Mesenchymal stem cell (in vitro differentiated cells and primary cell): ENCODE data around the gene HDAC7.

Experiments used
- DNase-seq: peaks from one replicate; pipeline ENCODE4 v3.0.0-alpha.2; 2013
- H2AFZ ChIP-seq: one replicate; pipeline ENCODE4 v1.6.1; 2013; ENCODE audit warnings: low read depth, mild to moderate bottlenecking, control low read depth, inconsistent platforms, low read length, moderate library complexity
- H2AK5ac ChIP-seq: 2 replicates; pipeline ENCODE4 v1.6.1; 2013; ENCODE audit warnings: low read length, moderate library complexity, mild to moderate bottlenecking, inconsistent platforms; ENCODE audit not compliant: severe bottlenecking
- H2BK120ac ChIP-seq: one replicate; pipeline ENCODE4 v1.6.1; 2013; ENCODE audit warnings: low read depth, mild to moderate bottlenecking, inconsistent platforms, low read length, moderate library complexity
- H2BK12ac ChIP-seq, 2 experiments: one replicate each; pipeline ENCODE4 v1.6.1; 2013; ENCODE audit warnings: inconsistent platforms in 2 of 2, low read length in 2 of 2, mild to moderate bottlenecking in 2 of 2, moderate library complexity in 2 of 2, control low read depth in 1 of 2
- H2BK15ac ChIP-seq: one replicate; pipeline ENCODE4 v1.6.1; 2013; ENCODE audit warnings: mild to moderate bottlenecking, low read depth, inconsistent platforms; ENCODE audit not compliant: poor library complexity, severe bottlenecking
- H2BK5ac ChIP-seq: 2 replicates; pipeline ENCODE4 v1.6.1; 2013; ENCODE audit warnings: low read depth, mild to moderate bottlenecking, low read length, control low read depth, inconsistent platforms; ENCODE audit not compliant: poor library complexity, severe bottlenecking
- H3K14ac ChIP-seq, 2 experiments: one replicate each; pipeline ENCODE4 v1.6.1; 2013; ENCODE audit warnings: inconsistent platforms in 2 of 2, low read length in 2 of 2, control low read depth in 1 of 2, mild to moderate bottlenecking in 1 of 2, moderate library complexity in 1 of 2
- H3K18ac ChIP-seq, 2 experiments: one replicate each; pipeline ENCODE4 v1.6.1; 2013; ENCODE audit warnings: inconsistent platforms in 2 of 2, low read length in 2 of 2, control low read depth in 1 of 2, low read depth in 1 of 2, mild to moderate bottlenecking in 1 of 2
- H3K23ac ChIP-seq, 2 experiments: one replicate each; pipeline ENCODE4 v1.6.1; 2013; ENCODE audit warnings: inconsistent platforms in 2 of 2, low read length in 2 of 2, mild to moderate bottlenecking in 2 of 2, moderate library complexity in 2 of 2, control low read depth in 1 of 2
- H3K27ac ChIP-seq: 2 replicates; pipeline ENCODE4 v1.5.1; 2013; ENCODE audit warnings: mild to moderate bottlenecking, moderate library complexity, low read length, control low read depth, inconsistent platforms; ENCODE audit not compliant: poor library complexity, severe bottlenecking
- H3K27me3 ChIP-seq, 2 experiments: 2 replicates each; pipeline versions ENCODE4 v1.6.1 to v1.7.0; 2013; ENCODE audit warnings: low read length in 2 of 2, mild to moderate bottlenecking in 2 of 2, moderate library complexity in 2 of 2, control low read depth in 1 of 2, inconsistent platforms in 1 of 2; ENCODE audit not compliant: control insufficient read depth in 1 of 2, insufficient read depth in 1 of 2
- H3K36me3 ChIP-seq, 2 experiments: 2 replicates each; pipeline versions ENCODE4 v1.6.1 to v1.7.0; 2013; ENCODE audit warnings: low read length in 2 of 2, control low read depth in 1 of 2, inconsistent platforms in 1 of 2, low read depth in 1 of 2, mild to moderate bottlenecking in 1 of 2; ENCODE audit not compliant: insufficient read depth in 2 of 2, control insufficient read depth in 1 of 2
- H3K4ac ChIP-seq, 2 experiments: one replicate each; pipeline ENCODE4 v1.6.1; 2013; ENCODE audit warnings: inconsistent platforms in 2 of 2, low read length in 2 of 2, mild to moderate bottlenecking in 2 of 2, moderate library complexity in 2 of 2, control low read depth in 1 of 2, low read depth in 1 of 2
- H3K4me1 ChIP-seq: 2 replicates; pipeline ENCODE4 v1.6.1; 2013; ENCODE audit warnings: low read depth, low read length, control low read depth; ENCODE audit not compliant: control insufficient read depth, insufficient read depth
- H3K4me2 ChIP-seq: 2 replicates; pipeline ENCODE4 v1.6.1; 2013; ENCODE audit warnings: low read length, mild to moderate bottlenecking, inconsistent platforms; ENCODE audit not compliant: poor library complexity, severe bottlenecking
- H3K4me3 ChIP-seq, 2 experiments: 2 replicates each; pipeline versions ENCODE4 v1.5.1 to v1.7.0; 2013; ENCODE audit warnings: low read length in 2 of 2, mild to moderate bottlenecking in 2 of 2, control low read depth in 1 of 2, low read depth in 1 of 2; ENCODE audit not compliant: insufficient read depth in 1 of 2
- H3K79me1 ChIP-seq: replicated peaks from 2 replicates; pipeline ENCODE4 v1.6.1; 2013; ENCODE audit warnings: mild to moderate bottlenecking, control low read depth, low read length, inconsistent platforms; ENCODE audit not compliant: poor library complexity, severe bottlenecking
- H3K9ac ChIP-seq: 2 replicates; pipeline ENCODE4 v1.7.0; 2013; ENCODE audit warnings: mild to moderate bottlenecking, low read length, moderate library complexity
- H3K9me3 ChIP-seq: 2 replicates; pipeline ENCODE4 v1.7.0; 2013; ENCODE audit warnings: mild to moderate bottlenecking, low read length; ENCODE audit not compliant: control insufficient read depth
- H4K8ac ChIP-seq: one replicate; pipeline ENCODE4 v1.6.1; 2013; ENCODE audit warnings: inconsistent platforms, mild to moderate bottlenecking, low read length, moderate library complexity
- H4K91ac ChIP-seq: one replicate; pipeline ENCODE4 v1.6.1; 2013; ENCODE audit warnings: mild to moderate bottlenecking, low read length, inconsistent platforms
- WGBS: methylation state at CpG from one replicate; pipeline ENCODE4 v1.1.7; 2013; ENCODE audit warnings: mixed read lengths; 5-methylcytosine and 5-hydroxymethylcytosine counted together

Gene HDAC7

DNA sequence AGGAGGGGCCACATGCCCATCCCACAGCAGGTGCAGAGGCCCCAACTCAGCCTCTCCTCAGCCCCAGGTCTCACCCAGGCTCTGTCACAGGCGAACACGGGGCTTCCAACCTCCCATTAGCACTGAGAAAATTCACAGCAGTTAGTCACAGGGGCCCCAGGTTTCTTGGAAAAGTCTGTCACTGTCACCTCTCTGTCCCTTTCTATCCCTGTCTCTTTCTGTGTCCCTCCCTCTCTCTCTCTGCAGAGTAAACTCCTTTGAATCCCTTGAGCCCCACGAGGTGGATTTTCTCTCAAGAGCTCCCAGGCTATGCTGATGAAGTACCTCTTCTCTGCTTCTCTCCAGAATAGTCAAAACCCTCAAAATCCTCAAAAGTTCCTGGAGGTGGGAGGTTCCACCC lies 80.4 kb downstream of the HDAC7 start:
- H3K79me1 ChIP-seq = no peaks in the 10 kb centered on the region
- H2AK5ac ChIP-seq = no peak overlapping the region
- H3K27me3 ChIP-seq = peaks cover 0 to 13% of the 10 kb centered on the region in 2 experiments
- H3K27ac ChIP-seq = no peak overlapping the region
- DNase-seq = no peak
- peaks cover 30% of the 10 kb centered on the region for H3K4me1 ChIP-seq
- H3K18ac ChIP-seq = no peak overlapping the region
- H3K4me3 ChIP-seq = no peak overlapping the region
- H3K9ac ChIP-seq = no peak overlapping the region
- peaks cover 0 to 71% of the 10 kb centered on the region in 2 experiments for H3K36me3 ChIP-seq
- no peak overlapping the region for H3K4me2 ChIP-seq
- no peaks in the 10 kb centered on the region for H3K9me3 ChIP-seq
- H2BK120ac ChIP-seq = no peak overlapping the region
- H2AFZ ChIP-seq = no peak overlapping the region
- no peak overlapping the region for H2BK5ac ChIP-seq
- H2BK12ac ChIP-seq = no peak overlapping the region
- H4K8ac ChIP-seq = no peak overlapping the region
- H4K91ac ChIP-seq = no peak overlapping the region
- H3K14ac ChIP-seq = no peak overlapping the region
- WGBS = 88% methylated on average over 3 of the region's 3 CpGs
- no peak overlapping the region for H3K23ac ChIP-seq
- no peak overlapping the region for H2BK15ac ChIP-seq
- no peak overlapping the region for H3K4ac ChIP-seq

DNA sequence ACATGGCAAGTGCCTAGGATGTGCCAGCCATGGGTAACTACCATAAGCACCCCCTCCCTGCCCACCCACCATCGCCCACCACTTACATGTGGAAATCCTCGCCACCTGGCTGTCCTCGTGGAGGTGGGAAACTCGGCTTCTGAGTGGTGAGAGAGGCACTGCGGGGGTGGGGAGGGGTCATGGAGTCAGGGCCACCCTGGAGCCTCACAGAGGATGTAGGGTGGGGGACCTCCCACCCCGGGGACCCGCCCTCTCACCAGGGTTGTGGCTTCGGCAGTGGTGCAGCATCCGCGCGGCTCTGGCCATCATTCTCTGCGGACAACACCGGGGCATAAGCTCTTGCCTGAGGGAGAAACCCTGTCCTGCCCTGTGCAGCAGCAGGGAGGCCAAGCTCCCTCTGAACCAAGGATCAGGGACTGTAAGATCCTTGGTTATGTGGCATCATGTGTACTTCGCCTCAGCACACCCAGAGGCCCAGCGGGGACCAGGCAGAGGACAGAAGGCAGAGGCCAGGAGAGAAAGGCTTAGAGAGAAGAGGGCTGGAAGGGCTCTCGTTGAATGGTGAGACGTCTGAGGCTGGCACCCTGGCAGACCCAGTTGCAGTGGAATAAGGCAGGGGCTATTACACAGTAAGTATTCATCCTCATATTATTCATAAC lies 81.6 kb downstream of the HDAC7 start:
- Histone ChIP-seq H3K14ac (no peak overlapping the region), H2BK120ac (no peak overlapping the region), H4K91ac (no peak overlapping the region), H2BK15ac (no peak overlapping the region), H4K8ac (no peak overlapping the region), H3K18ac (no peak overlapping the region), H3K27me3 (peaks cover 0 to 2% of the 10 kb centered on the region in 2 experiments), H3K36me3 (peaks cover 0 to 61% of the 10 kb centered on the region in 2 experiments), H3K27ac (no peak overlapping the region), H3K9me3 (no peaks in the 10 kb centered on the region), H3K4me2 (no peak overlapping the region), H3K4me1 (peaks cover 30% of the 10 kb centered on the region), H2AK5ac (no peak overlapping the region), H2AFZ (no peak overlapping the region), H3K79me1 (no peaks in the 10 kb centered on the region), H2BK5ac (no peak overlapping the region), H3K23ac (no peak overlapping the region), H2BK12ac (no peak overlapping the region), H3K4ac (no peak overlapping the region), H3K9ac (no peak overlapping the region), H3K4me3 (no peak overlapping the region)
- WGBS = 92% methylated on average over 14 of the region's 17 CpGs
- DNase-seq = no peak

DNA sequence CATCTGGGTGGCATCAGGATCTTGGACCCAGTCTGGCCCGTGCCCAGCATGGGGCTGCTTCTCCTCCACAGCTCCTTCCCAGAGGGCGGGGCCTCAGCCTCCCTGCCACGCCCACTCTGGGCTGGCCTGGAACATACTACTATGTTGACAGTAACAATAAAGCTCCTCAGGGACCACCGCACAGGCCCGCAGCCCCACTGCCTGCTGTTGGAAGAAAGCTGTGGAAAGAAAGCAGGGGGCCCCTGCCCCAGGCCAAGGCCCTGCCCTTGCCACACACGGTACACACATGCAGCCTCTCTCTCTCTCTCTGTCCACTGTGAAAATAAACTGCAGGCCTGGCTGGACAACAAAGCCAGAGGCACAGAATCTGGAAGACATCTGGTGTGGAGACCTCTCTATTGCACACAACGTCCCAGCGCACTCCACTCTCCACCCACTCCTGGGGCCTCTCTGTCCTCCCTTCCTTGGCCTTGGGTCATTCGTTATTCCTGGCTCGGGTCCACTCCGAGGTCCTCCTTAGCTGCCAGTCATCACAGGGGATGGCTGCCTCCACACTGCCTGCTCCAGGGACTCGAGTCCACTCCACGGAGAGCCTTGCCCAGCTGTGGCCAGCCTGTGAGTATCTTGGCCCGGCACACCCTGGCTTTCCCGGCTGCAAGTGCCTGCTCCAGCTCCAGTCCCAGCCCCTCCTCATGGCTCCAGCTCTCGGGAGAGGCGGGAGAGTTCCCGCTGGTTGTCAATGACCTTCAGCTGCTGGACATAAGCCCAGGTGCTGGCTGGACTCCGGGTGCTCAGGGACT lies 82.6 kb downstream of the HDAC7 start:
- Histone ChIP-seq H3K27ac (no peak overlapping the region), H3K4ac (no peak overlapping the region), H2BK12ac (peak overlapping the region in 1 of 2 experiments; percentile 42), H3K4me3 (peak overlapping the region in 1 of 2 experiments; percentile 48), H3K79me1 (no peaks in the 10 kb centered on the region), H3K23ac (no peak overlapping the region), H3K14ac (peak overlapping the region in 1 of 2 experiments; percentile 23), H4K91ac (peak overlapping the region; percentile 20), H3K27me3 (no peaks in the 10 kb centered on the region), H2AFZ (no peak overlapping the region), H2BK15ac (no peak overlapping the region), H3K9me3 (no peaks in the 10 kb centered on the region), H3K4me2 (no peak overlapping the region), H2BK120ac (no peak overlapping the region), H3K18ac (peak overlapping the region; percentile 9 to 68), H4K8ac (peak overlapping the region; percentile 47), H3K9ac (peak overlapping the region; percentile 47), H3K4me1 (peaks cover 30% of the 10 kb centered on the region), H2AK5ac (no peak overlapping the region), H3K36me3 (peaks cover 0 to 60% of the 10 kb centered on the region in 2 experiments), H2BK5ac (no peak overlapping the region)
- 53% methylated on average over 17 of the region's 19 CpGs for WGBS
- peak; percentile 58 for DNase-seq

- Histone ChIP-seq H3K4me1 (peaks cover 25% of the 10 kb centered on the region), H2BK12ac (peak overlapping the region in 1 of 2 experiments; percentile 21)
- 83% methylated on average over 4 of the region's 4 CpGs for WGBS
Measured at GRCh38 chr12:47736216-47736615, 83.5 kb downstream of the HDAC7 start.

More at GRCh38 chr12:47736216-47736615, 83.5 kb downstream of the HDAC7 start:
- Histone ChIP-seq H3K4me2 (no peak overlapping the region), H2BK120ac (no peak overlapping the region), H3K9ac (no peak overlapping the region), H3K4ac (no peak overlapping the region), H3K23ac (no peak overlapping the region), H2AK5ac (no peak overlapping the region), H3K14ac (peak overlapping the region in 1 of 2 experiments; percentile 73), H4K8ac (no peak overlapping the region), H2AFZ (no peak overlapping the region), H3K4me3 (no peak overlapping the region), H3K36me3 (peaks cover 0 to 60% of the 10 kb centered on the region in 2 experiments), H3K18ac (no peak overlapping the region), H2BK5ac (no peak overlapping the region), H2BK15ac (no peak overlapping the region), H3K27ac (no peak overlapping the region), H3K27me3 (no peaks in the 10 kb centered on the region), H4K91ac (no peak overlapping the region), H3K79me1 (no peaks in the 10 kb centered on the region), H3K9me3 (no peaks in the 10 kb centered on the region)
- DNase-seq = no peak
